GM19023 (cell line): ENCODE results near the gene GUCA1A.
"Not testable (repeated sequence)": the region's sequence is repeated elsewhere in the genome, so short reads cannot be mapped to it uniquely, and the experiment has no call there.

Source experiments
- ATAC-seq: cut with Tn5 transposase; IDR thresholded peaks from one replicate; pipeline ENCODE4 v1.9.1; 2021; ENCODE audit warnings: mild to moderate bottlenecking, moderate library complexity; ENCODE audit not compliant: unreplicated experiment

The GUCA1A gene

GRCh38 chr6:42142118-42142835 is 30.9 kb upstream of the GUCA1A start, which contains the start of gene C6orf132:
TSS of gene C6orf132 (minus strand) at chr6:42142620. CDS start at chr6:42142444, 176 bp downstream.
- no peak for ATAC-seq

- no peak for ATAC-seq
Measured at GRCh38 chr6:42147138-42147562, 26.0 kb upstream of the GUCA1A start.

DNA sequence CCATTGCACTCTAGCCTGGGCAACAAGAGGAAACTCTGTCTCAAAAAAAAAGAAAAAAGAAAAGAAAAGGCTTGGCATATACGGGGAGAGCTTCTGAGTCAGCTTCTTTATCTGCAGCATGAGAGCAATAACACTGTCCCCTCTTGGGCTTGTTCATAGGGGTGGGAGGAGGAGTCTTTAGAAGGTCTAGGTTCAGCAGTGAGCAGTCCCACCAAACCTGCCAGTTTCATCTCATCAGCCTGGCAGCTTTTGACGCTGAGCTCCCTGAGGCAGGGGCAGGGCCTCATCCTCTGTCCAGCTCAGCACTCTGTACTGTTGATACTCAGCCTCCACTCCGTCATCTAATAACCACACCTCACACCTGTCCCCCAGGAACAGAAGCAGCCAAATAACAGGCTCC is 25.1 kb upstream of the GUCA1A start:
- no peak for ATAC-seq

DNA sequence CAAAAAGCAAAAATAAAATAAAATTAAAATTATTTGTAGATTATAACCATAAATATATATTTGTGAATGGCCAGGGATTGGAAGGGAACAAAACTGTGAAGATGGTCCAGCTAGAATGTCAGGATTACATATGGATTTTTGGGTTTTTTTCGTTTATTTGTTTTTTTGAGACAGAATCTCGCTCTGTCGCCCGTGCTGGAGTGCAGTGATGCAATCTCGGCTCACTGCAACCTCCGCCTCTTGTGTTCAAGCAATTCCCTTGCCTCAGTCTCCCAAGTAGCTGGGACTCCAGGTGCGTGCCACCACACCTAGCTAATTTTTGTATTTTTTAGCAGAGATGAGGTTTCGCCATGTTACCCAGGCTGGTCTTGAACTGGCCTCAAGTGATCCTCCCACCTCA is 22.9 kb upstream of the GUCA1A start:
- no peak for ATAC-seq

DNA sequence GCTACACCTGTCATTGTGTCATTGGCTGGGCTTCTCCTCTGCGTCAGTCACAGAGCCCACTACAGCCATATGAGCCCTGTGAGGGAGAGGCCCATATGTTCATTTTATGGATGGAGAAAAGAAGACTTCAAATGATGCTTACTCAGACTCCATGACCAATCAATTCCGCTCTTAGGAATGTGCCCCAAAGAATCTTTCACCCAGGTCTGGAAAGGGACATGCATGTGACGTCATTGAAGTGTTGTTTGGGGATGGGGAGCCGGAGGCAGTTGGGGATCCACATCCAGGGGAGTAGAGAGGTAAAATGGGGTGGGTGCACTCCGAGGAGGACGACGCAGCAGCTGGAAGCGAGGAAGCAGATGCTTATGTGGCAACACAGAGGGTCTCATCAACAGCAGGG is 21.1 kb upstream of the GUCA1A start:
- ATAC-seq: no peak

- not testable (repeated sequence) for ATAC-seq
Measured at GRCh38 chr6:42152528-42153213, 20.5 kb upstream of the GUCA1A start.

DNA sequence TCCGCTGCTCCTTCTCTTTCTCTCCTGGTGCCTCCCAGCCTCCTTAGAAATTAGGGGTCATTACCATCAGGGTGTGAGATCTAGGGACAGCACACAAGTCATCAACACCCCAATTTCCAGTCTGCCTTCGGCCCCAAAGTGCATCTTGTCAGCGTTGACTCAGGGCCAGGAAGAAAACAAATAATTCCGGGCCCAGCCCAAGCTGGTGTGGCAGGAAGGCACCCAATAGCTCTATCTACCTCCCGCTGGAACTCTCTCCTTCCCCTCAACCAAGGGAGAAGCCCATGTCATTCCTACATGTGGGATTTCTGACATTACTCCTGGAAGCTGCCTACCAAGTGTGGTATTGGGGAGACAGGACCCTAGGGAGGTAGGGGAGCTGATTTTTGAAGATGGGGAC is 19.2 kb upstream of the GUCA1A start:
- no peak for ATAC-seq

- no peak for ATAC-seq
Measured at GRCh38 chr6:42154461-42155209, 18.5 kb upstream of the GUCA1A start.

- no peak for ATAC-seq
Measured at GRCh38 chr6:42155293-42155692, 17.9 kb upstream of the GUCA1A start.

DNA sequence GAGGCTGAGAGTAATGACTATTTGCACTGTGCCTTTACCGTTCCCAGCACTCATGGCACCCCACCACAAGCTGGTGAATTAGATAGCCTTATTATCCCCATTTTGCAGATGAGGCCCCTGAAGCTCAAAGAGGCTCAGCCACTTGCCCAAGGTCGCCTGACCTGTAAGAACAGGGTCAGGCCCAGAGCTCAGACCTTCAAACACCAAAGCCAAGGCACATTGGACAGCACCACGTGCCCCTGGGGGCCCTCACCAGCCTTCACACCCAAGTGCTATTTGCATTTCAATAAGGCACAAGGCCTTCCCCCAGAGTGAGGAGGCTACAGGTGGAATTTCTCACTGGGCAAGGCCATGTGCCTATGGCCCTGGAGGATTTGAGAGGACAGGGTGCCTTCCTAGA is 16.5 kb upstream of the GUCA1A start:
- ATAC-seq: no peak

- ATAC-seq: no peak
Measured at GRCh38 chr6:42158011-42158410, 15.2 kb upstream of the GUCA1A start.

DNA sequence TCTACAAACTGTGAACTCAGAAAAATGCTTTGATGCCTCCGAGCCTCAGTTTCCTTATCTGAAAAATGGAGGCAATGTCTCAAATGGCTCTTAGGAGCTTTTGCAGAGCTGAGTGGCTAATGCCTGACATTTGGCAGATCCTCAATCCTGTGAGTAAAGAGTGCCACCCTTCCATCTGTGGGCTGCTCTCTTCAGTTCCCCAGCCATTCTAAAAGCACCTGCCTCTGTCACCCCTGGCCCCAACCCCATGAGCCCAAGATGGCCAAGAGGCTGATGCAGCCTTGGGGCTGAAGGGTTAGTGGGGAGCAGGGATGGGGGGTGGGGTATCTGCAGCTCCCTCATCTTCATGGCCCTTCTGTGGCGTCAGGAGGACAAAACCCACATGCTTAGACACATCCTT is 14.5 kb upstream of the GUCA1A start:
- no peak for ATAC-seq

GRCh38 chr6:42159431-42160024 is 13.6 kb upstream of the GUCA1A start:
- no peak for ATAC-seq

DNA sequence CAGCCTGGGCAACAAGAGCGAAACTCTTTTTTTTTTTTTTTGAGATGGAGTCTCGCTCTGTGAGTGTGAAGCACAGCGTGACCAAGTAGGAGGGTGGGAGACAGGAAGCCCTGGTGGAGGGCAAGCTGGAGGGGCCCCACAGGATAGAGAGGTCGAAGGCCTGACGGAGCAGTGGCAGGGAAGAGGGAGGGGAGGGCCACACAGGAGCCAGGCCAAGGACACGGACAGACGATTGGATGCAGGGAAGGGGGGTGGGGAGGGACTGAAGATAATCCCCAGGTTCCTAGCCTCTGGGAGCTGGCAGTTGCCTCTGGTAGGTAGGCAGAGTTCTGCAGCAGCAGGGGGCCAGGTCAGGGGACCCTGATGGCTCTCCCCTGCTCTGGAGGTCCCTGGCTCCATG is 10.8 kb upstream of the GUCA1A start:
- ATAC-seq: no peak

- no peak for ATAC-seq
Measured at GRCh38 chr6:42162812-42163211, 10.4 kb upstream of the GUCA1A start.

DNA sequence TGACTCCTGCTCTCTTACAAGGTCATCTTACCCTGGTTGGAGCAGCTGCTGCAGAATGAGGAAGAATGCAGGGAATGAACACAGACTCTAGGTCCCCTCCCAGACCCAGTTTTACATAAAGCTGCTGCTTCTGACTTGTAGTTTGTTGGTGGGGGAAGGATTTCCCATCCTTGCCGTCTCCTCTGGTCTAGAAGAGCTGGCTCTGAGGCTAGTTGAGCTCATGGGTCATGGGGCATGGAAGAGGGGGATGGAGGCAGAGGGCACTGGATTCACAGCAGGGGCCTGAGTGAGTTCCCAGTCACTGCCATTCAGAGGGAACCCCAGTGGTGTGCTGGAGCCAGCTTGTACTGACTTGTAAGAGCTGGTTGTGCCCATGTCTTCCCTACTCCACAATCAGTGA is 9.2 kb upstream of the GUCA1A start:
- no peak for ATAC-seq

- ATAC-seq: no peak
Measured at GRCh38 chr6:42165016-42165415, 8.1 kb upstream of the GUCA1A start.

- ATAC-seq: no peak
Measured at GRCh38 chr6:42166444-42167141, 6.6 kb upstream of the GUCA1A start.

- ATAC-seq: no peak
Measured at GRCh38 chr6:42168650-42169049, 4.5 kb upstream of the GUCA1A start.

- not testable (repeated sequence) for ATAC-seq
Measured at GRCh38 chr6:42169780-42170179, 3.4 kb upstream of the GUCA1A start.
